GM21367 (cell line): ENCODE measurements around the gene CFAP74.

Experiments
- ATAC-seq: cut with Tn5 transposase; IDR thresholded peaks from one replicate; pipeline ENCODE4 v1.9.1; 2021; ENCODE audit not compliant: unreplicated experiment

The CFAP74 gene, protein sequence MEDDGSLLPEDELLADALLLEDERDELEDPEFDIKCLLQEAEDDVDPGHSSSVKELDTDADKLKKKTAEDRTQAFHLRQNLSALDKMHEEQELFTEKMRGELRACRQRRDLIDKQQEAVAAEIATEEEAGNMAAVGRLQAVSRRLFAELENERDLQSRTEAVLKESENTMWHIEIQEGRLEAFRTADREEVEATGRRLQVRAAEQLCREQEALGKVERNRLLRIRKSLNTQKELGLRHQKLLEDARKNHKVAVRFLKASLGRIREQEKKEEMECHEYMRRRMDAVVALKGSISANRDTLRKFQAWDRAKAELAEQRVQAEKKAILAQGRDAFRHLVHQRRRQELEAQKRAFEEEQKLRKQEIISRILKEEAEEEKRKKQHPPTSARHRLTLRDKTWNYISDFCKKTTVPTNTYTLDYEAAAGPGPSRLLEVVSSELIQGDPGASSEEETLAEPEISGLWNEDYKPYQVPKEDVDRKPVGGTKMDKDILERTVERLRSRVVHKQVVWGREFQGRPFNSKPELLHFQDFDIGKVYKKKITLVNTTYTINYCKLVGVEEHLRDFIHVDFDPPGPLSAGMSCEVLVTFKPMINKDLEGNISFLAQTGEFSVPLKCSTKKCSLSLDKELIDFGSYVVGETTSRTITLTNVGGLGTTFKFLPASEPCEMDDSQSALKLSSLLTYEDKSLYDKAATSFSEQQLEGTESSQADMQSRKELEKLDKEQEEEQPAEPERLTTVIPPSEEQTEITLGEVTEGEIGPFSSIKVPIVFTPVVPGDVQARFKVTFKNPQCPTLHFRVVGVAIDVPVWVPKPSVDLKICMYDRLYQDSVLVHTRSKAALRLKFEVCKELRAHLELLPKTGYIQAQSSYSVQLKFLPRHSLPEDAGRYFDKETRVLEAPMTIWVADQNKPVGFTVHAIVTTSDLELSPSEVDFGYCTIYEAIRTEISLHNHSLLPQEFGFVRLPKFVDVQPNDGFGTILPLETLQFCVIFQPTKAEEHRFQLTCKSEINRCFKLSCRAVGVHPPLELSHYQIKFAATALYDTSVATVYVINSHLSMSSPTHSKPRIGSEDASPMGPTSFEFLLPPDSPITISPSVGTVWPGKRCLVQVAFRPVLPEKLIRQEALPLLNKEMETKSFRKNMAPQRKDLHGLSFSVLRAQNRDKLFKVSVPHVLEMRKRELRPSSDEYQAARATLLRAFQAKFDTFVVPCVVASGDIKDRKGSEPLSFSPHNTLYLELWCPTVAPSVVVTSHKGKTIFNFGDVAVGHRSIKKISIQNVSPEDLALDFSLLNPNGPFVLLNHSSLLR (N-terminal part only)

DNA sequence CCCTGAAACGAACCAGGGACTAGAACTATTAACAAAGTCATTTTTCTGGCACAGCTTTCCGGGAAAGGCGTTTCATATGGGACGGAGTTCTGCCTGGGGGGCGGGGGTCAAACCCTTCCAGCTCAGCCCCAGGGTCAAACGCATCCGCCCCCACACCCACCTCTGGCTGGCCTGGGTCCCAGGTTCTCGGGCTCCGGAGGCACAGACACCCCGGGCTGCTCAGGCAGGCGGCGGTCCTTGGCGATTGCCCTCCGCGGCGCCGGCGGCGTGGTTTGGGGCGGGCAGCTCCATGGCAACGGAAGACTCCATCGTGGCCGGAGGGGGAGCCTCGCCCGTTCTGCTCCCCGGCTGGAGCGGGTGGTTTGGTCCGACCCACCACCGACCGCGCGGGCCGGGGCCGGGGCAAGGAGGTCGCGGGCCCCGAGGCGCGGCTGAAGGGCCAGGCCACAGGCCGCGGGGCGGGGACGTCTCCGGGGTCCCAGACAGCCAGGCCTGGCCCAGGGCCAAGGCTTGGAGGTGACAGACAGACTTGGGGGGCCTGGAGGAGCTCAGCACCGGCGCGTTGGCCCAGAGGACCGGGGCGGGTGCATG, at the start of gene CFAP74:
Gene CFAP74, minus strand, starts transcription at position 246 of the 591 bp plus-strand sequence. CDS start 12,830 bp downstream, outside the sequence.
- no peak for ATAC-seq

DNA sequence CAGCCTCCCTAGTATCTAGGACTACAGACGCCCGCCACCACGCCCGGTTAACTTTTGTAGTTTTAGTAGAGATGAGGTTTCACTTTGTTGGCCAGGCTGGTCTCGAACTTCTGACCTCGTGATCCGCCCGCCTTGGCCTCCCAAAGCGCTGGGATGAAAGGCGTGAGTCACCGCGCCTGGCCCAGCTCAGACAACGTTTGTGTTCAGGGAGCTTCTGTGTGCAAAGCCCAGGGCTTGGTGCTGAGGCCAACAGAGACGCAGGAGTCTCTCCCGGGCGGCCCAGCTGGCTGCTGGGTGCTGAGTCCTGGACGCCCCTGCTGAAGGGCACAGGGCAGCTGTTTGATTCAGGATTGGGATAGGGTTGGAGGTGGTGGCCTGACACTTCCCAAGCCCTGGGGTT, 49.6 kb upstream of the CFAP74 start:
- ATAC-seq: no peak

DNA sequence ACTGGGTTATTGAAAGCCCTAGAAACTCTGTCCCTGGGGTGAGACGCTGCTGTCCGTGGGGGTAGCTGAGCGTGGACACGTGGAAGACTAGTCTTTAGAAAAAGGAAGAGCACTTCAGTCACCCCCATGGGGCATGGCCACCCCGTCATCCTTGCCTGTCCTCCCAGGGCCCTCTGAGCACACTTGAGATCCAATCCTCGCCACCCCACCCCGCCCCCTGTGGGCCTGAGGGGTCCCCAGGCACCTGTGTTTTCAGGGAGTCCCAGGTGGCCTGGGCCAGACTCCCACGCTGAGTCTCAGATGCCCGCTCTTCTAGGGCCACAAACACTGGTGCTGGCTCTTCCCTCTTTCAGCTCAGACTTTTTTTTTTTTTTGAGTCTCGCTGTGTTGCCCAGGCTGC, 49.2 kb upstream of the CFAP74 start:
- ATAC-seq: no peak

DNA sequence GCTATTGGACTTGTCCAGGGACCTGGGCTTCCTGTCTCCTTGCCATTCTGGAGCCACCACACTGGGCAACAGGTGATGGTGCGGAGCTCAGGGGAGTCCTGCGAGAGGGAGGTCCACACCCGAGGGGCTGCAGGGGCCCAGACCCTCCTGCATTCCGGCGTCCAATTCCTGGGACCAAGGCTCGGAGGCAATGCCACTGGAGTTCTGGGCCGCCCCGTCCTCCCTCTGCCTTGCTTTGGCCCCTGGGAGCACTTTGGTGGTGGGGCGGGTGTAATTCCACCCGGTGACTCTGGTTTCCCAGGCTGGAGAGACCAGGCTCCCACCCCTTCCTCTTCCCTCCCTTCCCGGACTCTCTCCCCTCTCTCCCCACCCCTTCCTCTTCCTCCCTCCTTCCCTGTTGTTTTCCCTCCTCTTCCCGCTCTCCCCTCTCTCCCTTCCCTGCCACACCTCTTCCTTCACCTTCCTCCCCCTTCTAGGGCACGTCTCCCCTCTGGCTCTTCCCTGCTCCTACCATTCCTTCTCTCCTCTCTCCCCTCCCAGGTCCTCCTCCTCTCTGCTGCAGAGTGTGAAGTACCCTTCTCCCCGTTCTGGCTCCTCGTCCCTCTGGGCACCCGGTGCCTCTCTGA, 48.6 kb upstream of the CFAP74 start:
- no peak for ATAC-seq

DNA sequence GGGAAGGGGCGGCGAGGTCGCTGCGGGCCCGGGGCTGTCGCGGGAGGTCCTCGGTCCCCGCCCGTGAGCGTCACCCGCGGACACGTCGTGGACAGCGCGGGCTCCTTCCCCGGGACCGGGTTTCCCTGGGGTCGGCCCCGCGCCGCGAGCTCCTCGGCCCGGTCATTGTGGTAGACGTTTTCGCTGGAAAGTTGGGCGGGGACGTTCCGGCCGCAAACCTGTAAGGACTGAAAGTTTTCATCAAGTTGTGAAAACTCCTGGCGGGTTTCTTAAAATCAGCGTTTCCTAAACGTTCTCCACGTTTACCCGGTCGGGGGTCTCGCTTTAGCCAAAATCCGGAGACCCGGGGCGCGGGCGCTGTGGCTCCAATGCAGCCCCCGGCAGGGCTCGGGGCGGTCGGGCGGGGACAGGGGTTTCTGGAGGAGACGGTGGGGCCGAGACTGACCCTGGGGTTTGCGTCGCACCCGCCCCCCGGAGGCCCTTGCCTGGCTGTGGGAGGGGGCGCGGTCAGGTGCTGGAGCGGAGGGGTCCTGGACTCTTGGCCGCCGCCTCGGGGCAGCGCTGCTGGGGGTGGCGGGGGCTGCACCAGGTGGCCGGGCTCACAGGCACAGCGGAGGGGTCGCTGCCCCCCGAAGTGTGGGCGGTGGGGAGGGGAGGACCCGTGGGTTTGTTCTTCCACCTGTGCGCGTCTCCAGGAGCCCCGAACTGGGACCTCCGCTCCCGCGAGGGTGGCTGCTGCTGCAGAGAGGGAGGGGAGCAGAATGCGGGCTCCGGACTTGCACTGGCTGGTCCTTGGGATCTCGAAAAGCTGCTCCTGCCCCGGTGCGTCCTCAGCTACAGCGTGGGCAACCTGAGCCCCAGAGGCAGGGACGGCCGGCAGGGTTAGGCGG, 47.5 kb upstream of the CFAP74 start:
- ATAC-seq: no peak

DNA sequence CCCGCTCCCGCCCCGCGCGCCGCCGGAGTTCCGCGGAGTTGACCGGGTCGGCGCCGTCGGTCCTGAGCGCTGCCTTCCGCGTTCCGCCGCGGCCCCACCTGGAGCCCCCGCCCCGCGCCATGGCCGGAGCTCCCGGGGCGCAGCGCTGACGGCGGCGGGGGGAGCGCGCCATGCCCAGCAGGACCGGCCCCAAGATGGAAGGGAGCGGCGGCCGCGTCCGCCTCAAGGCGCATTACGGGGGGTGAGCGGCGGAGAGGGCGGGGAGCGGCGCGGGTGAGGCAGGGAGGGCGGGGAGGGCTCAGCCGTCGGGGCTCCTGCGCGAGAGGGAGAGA, 46.8 kb upstream of the CFAP74 start:
- no peak for ATAC-seq

DNA sequence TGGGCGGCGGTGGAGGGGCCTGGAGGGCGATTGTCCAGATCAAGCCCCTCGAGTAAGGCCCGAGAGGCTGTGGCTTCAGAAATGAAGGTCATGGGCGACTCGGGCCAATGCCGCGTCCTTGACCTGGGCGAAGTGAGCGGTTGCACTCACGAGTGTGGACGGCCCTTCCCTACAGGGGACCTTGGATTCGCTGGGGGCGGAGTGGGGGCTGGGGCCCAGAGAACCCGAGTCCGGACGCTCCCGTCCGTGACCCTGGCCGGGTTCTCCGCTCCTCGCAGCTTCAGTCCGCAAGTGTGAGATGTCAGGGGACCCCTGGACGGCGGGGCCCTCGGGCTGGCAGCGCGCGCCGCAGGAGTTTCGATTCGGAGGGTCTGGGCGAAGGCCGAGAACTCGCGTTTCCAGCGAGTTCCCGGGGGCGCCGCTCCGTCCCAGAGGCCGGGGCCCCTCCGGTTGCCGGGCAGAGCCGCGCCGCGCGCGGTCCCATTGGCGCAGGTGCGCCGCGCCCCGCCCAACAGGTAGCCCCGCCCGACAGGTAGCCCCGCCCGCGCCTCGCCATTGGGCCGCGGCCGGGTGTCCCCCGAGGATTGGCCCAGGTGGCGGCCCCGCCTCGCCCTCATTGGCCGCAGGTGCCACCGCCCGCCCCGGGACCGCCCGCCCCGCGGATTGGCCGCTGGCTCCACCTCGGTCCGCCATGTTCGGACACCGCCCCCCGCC, 46.3 kb upstream of the CFAP74 start, which contains the start of gene PRKCZ:
Gene PRKCZ, plus strand, starts transcription at position 694 of the 714 bp plus-strand sequence. CDS start 220 bp downstream, outside the sequence.
- peak; percentile 66 for ATAC-seq

DNA sequence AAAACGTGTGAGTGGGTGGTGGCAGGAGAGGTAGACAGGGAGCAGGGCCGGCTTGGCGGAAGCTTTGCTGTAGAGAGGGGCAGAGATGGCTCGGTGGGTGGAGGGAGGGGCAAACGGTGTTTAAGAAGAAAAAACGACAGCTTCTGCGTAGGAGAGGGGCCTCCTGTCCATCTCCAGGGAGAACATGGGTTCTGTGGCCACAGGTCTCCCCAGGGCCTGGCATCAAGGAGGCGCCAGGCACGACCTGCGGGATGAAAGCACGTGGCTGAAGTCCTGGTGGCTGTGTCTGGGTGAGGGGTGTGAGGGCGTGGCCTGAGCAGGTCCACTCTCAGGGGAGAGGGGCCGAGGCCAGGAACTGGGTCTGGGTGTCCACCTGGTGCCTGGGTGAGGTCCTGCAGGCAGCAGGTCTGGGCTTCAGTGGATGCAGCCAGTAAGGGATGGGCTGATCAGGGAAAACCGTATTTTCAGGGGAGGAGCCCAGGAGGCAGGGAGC, 45.7 kb upstream of the CFAP74 start:
- ATAC-seq: no peak

DNA sequence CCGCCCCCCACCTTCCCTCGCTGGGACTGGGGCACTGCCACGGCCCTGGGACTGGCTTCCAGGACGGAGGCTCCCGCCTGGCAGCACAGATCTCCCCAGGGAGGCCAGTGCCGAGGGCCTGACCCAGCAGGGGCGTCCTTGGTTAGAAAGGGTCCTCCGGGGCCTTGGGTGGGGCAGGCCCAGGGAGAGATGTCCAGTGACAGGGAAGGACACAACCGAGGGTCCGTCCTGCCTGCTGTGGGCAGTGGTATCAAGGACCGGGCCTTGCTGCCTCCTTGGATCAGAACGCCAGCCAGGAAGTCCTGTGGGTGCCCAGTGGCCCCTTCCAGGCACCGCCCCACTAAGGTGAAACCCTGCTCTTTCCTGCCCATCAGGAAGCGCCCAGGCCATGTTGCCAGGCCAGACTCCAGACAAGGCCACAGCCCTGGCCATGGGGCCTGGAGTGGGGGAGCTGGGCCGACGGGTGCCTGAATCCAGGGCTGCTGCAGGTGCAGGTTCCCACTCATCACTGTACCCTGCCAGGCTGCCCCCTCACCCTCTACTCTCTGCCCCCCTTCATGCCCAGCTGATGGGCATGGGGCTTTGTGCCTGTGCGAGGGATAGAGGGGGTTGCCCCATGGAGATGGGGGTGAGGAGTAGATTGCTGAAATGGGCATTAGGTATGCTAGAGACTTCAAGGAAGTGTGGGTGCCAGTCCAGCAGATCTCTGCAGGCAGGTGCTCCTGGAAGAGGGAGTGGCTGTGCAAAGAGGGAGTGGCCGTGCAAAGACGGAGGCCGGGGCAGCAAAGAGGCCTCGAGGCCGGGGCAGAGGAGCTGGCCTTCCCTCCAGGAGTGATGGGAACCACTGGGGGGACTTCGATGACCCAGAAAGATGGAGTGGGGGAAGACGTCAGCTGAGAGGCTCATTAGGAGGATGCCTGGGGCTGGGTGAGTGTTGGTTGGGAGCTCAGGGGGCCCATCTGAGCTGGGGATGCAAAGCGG, 44.5 kb upstream of the CFAP74 start:
- no peak for ATAC-seq

DNA sequence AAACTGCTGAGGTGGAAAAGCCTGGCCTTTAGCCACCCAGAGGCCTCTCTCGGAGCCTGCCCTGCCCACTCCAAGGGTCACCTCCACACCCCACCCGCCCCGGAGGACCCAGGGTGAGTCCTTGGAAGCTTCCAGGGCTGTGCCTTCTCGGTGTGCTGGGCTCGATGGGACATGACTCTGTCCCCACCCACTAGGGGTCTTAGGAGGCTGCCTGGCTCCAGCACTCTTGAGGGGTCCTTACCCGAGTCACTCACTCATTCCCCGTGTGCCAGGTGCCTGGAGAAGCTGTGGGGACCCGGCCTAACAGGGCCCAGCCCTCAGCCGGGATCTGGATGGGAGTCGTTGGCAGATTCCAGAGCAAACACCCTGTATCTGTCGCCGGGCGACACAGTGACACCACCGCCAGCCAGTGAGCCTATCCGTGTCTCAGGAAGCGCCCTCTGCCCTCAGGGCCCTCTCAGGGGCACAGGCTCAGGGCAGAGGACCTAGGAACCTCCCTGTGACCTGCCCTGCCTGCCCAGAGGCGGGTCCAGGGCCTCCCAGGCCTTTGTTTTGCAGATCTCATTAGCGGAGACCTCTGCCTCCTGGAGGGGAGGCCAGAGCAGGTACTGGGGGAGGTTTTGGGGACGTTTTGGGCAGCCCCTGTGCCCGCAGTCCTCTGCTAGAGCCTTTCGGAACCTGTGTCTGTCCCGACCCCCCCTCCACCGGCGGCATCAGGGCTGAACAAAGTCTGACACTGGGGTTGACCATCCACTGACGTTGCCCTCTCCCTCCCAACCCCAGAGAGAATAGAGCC, 43.6 kb upstream of the CFAP74 start:
- no peak for ATAC-seq

DNA sequence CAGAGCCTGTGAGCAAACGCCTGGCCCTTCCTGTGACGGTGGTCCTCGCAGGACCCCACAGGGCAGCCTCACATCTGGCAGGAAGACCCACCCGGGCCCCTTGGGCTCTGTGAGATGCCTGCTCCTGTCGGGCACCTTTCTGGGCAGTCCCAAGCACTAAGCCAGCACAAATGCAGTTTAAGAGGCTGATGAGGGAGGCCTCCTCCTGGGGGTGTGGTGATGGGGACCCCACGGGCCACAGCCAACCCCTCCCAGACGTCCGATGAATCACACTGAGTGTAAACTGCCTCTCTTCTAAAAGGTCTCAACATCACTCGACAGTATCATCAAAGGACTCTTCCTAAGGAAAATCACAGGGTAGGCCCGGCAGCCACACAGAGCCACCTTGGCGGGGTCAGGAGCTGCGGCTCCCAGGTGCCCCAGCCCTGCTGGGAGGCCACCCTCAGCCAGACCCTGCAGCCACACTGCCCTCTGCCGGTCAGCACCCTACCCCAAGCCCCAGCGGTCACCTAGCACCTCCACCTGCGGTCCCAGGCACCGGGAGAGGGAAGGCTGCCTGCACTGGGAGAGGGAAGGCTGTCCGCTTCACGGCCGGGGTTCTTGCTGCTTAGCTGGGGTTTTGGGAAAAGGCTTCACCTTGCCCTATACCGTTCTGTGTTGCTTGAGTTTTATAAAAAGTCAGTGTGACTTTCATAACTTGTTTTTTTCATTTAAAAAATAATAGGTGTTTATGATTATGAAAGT, 42.8 kb upstream of the CFAP74 start:
- no peak for ATAC-seq

DNA sequence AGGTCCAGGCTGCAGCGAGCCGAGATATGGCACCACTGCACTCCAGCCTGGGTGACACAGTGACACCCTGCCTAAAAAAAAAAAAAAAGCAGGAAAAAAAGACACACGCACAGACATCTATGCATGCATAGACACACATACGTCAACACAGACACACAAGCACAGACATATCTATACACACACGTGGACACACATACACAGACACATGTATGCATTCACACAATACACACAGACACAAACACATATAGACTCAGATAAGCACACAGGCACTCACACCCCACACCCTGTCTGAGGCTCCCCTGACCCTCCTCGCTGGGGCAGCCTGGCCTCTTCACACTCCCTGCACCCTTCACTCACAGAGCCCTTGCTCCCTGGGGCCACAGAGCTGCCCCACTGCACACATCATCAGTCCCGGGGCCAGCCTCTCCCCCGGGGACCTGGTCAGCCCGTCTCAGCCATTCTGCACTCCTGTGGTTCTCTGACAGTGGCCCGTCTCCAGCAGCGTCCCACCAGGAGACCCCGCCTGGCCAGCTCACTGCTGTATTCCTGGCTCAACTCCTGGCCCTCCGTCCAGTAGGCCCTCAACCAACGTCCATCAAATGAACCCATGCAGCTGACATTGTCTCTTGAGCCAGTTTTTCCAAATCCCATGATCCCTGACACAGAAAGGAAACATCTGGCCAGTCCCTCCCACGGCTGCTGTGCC, 42.0 kb upstream of the CFAP74 start:
- no peak for ATAC-seq

DNA sequence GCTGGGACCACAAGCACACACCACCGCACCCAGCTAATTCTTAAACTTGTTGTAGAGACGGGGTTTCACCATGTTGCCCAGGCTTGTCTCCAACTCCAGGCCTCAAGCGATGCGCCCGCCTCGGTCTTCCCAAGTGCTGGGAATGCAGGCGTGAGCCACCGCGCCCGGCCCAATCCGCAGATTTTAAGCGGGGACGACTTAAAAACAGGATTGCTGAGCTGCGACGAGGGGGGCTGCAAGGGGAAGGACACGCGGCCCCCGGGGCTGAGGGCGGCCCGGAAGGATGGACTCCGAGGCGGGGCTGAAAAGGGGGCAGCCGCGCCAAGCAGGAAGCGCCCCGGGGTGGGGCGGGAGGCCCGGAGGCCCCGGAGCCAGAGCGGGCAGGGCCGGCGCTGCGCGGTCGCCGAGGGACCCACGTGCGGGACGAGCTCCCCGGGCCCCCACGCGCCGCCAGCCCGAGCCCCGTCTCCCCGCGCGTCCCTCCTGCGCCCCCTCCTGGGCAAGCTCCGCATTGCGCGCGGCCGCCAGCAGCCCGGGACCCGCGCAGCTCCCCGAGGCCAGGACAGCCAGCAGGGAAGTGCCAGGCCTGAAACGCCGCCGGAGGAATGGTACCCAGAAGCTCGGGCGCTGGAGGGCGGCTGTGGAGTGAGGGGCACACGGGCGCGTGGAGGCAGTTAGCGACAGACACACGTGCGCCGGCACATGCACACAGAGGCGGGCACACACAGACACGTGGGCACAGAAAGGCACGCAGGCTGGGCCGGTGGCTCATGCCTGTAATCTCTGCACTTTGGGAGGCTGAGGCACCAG, 41.1 kb upstream of the CFAP74 start:
- peak; percentile 44 for ATAC-seq

DNA sequence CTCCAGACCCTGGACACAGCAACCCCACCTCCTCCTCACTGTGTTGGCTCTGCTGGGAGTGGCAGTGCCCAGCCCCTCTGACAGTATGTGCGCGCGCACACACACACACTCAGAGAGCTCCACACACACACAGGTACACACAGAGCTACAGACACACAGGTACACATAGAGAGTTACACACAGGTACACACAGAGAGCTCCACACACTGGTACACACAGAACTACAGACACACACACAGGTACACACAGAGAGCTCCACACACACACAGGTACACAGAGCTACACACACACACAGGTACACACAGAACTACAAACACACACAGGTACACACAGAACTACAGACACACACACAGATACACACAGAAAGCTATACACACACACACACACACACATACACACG, 40.3 kb upstream of the CFAP74 start:
- ATAC-seq: no peak
